ENCODE measurements around the gene RALBP1. TPM values are rescaled to one million over a fixed set of nuclear protein-coding genes. Genes with fewer than 3 reads are reported as not detected.

Gene RALBP1
- total and polyA plus RNA-seq, 2 of the 8 experiments (the other 6 are each of a cell fraction or from before 2014, with no cell fraction given): 40.3 to 67.8 TPM

- TF ChIP-seq SIN3A (conservative IDR thresholded peaks at IDR 0.05 in 1 of 2, IDR thresholded peaks at IDR 0.05 in 1 of 2; ENCODE audit: low read depth in 1 of 2, low read length in 2 of 2): no peak
- no peak for TF ChIP-seq JUN (IDR thresholded peaks at IDR 0.05; ENCODE audit: low read depth, low read length)
- no peak for TF ChIP-seq SIRT6 (IDR thresholded peaks at IDR 0.05; ENCODE audit: low read length)
- no peak for TF ChIP-seq CBX5 (IDR thresholded peaks at IDR 0.05; ENCODE audit: low read depth, low read length)
- no peak for TF ChIP-seq CEBPB (IDR thresholded peaks at IDR 0.05; ENCODE audit: low read depth, low read length)
- TF ChIP-seq BACH1 (IDR thresholded peaks at IDR 0.05; ENCODE audit: low read length): no peak
Measured at GRCh38 chr18:9537677-9538076, 62.4 kb downstream of the RALBP1 start (continued).

All from H1 (cell line).